T-cell (primary cell): ENCODE results near the gene SLC7A10. TPM values are rescaled to one million over a fixed set of nuclear protein-coding genes. Genes with fewer than 3 reads are reported as not detected.

Experiments used
- ATAC-seq, 4 experiments: fragments of 200-7000 bp in 3 of 4; fragments of 150-1000 bp in 1 of 4; cut with Tn5 transposase; replicated peaks in 1 of 4; 1 replicate in 3 of 4; 2 replicates in 1 of 4; pipeline ENCODE4 v1.10.0; 2021; ENCODE audit warnings: moderate library complexity in 3 of 4, mild to moderate bottlenecking in 2 of 4, moderate number of reproducible peaks in 1 of 4
- CTCF ChIA-PET, 2 donors: fragments of 300-600 bp; sonication (Branson Sonifier 250); formaldehyde crosslinking; loops; one replicate each; lab custom pipeline; 2022; ENCODE audit warnings: antibody characterized with exemption in 2 of 2; lab: Charles Lee
- POLR2A ChIA-PET, 2 donors: fragments of 300-600 bp; sonication (Branson Sonifier 250); formaldehyde crosslinking; loops; one replicate each; lab custom pipeline; 2022; ENCODE audit warnings: antibody characterized with exemption in 2 of 2; lab: Charles Lee
- DNase-seq, 35 experiments: peaks; one replicate each; pipeline versions ENCODE4 v3.0.0 to v3.0.0-alpha.2; 2013 to 2023
- H3K27ac ChIP-seq: one replicate; pipeline ENCODE4 v1.5.1; 2013; ENCODE audit warnings: low read length
- H3K27me3 ChIP-seq, 2 experiments: replicated peaks in 1 of 2; 1 replicate in 1 of 2; 2 replicates in 1 of 2; pipeline versions ENCODE4 v1.6.1 to v1.7.0; 2013; ENCODE audit warnings: low read length in 1 of 2, mixed read lengths in 1 of 2; ENCODE audit not compliant: control insufficient read depth in 2 of 2, insufficient read depth in 2 of 2; ENCODE audit errors: extremely low read depth in 1 of 2
- H3K36me3 ChIP-seq, 2 donors: 1 replicate in 1 of 2; 2 replicates in 1 of 2; pipeline versions ENCODE4 v1.6.1 to v1.7.0; 2013; ENCODE audit warnings: low read length in 1 of 2; ENCODE audit not compliant: control insufficient read depth in 2 of 2, insufficient read depth in 1 of 2; ENCODE audit errors: extremely low read depth in 1 of 2
- H3K4me1 ChIP-seq, 2 experiments: 1 replicate in 1 of 2; 2 replicates in 1 of 2; pipeline versions ENCODE4 v1.6.1 to v1.7.0; 2013; ENCODE audit warnings: low read length in 2 of 2, mixed read lengths in 1 of 2; ENCODE audit not compliant: insufficient read depth in 2 of 2, control insufficient read depth in 1 of 2; ENCODE audit errors: extremely low read depth in 1 of 2
- H3K4me3 ChIP-seq, 2 donors: 1 replicate in 1 of 2; 2 replicates in 1 of 2; pipeline versions ENCODE4 v1.5.1 to v1.7.0; 2013; ENCODE audit warnings: mild to moderate bottlenecking in 2 of 2, low read length in 1 of 2, moderate library complexity in 1 of 2; ENCODE audit not compliant: control insufficient read depth in 1 of 2; ENCODE audit errors: extremely low read depth in 1 of 2
- H3K9me3 ChIP-seq: 2 replicates; pipeline ENCODE4 v1.7.0; 2013
- H3K27ac Mint-ChIP-seq, 2 donors: one replicate each; pipeline ENCODE4 v1.8.0; 2020 to 2021; ENCODE audit warnings: mild to moderate bottlenecking in 2 of 2, mixed read lengths in 2 of 2
- H3K27me3 Mint-ChIP-seq, 2 donors: one replicate each; pipeline ENCODE4 v1.8.0; 2021 to 2022; ENCODE audit warnings: mixed read lengths in 2 of 2
- H3K36me3 Mint-ChIP-seq: one replicate; pipeline ENCODE4 v1.8.0; 2021; ENCODE audit warnings: mixed read lengths
- H3K4me1 Mint-ChIP-seq, 3 donors: one replicate each; pipeline ENCODE4 v1.8.0; 2020 to 2022; ENCODE audit warnings: mixed read lengths in 3 of 3, mild to moderate bottlenecking in 1 of 3
- H3K4me3 Mint-ChIP-seq, 3 donors: one replicate each; pipeline ENCODE4 v1.8.0; 2020 to 2022; ENCODE audit warnings: mild to moderate bottlenecking in 3 of 3, mixed read lengths in 3 of 3, moderate library complexity in 3 of 3
- H3K9me3 Mint-ChIP-seq, 3 donors: one replicate each; pipeline ENCODE4 v1.8.0; 2020 to 2022; ENCODE audit warnings: mixed read lengths in 3 of 3
- WGBS: methylation state at CpG from one replicate; pipeline ENCODE4 v1.1.5; 2013; ENCODE audit warnings: missing lambda C conversion rate; ENCODE audit not compliant: insufficient coverage; 5-methylcytosine and 5-hydroxymethylcytosine counted together
- total RNA-seq, 35 experiments: library from RNA in 6 of 35; stranded (reverse) in 6 of 35; fragments of 120-200 nt in 1 of 35; gene quantifications; one replicate each; pipeline versions ENCODE4 v1.2.1 to v1.2.4 and lab custom pipeline; 2013 to 2026

Gene SLC7A10
- total RNA-seq (not detected), total RNA-seq (lab: John Stamatoyannopoulos, UW) (0 to 0.08 (median 0) reads per million in 29 experiments)
- total RNA-seq (2013), result not detected

DNA sequence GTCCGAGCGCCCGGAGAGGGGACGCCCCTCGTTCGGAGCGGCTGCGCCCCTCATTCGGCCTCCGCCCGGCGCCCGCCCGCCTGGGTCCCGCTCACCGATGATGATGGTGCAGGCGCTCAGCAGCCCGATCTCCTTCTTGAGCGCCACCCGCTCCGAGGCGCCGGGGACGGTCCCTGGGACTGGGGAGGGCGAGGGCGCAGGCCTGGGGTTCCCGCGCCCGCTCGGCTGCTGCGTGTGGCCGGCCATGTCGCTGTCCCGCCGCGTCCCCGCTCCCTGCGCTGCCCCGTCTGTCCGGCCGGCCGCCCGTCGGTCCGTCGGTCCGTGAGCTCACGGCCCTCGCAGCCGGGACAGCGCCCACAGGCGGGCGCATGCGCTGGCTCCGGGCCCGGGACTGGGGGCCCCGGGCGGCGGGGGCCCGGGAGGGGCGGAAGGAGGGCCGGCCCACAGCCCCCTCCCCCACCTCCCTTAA, at the start of gene SLC7A10:
Gene SLC7A10 (minus strand): TSS at position 393 of the 469 bp plus-strand sequence. CDS start 147 bp downstream, at position 246.
- no peaks in the 10 kb centered on the region for H3K9me3 ChIP-seq
- 9% methylated on average over 46 of the region's 62 CpGs for WGBS
- no peak for DNase-seq
- POLR2A ChIA-PET, result no interaction called here
- H3K9me3 Mint-ChIP-seq, result peaks cover 13 to 14% (median 14%) of the 10 kb centered on the region in 3 donors
- H3K36me3 Mint-ChIP-seq, result peaks cover 12% of the 10 kb centered on the region
- CTCF ChIA-PET, result no interaction called here
- H3K4me3 ChIP-seq, result peak within 1 kb of the TSS in 1 of 2 donors; percentile 44
- no peaks in the 10 kb centered on the region for H3K36me3 ChIP-seq
- H3K4me3 Mint-ChIP-seq, result peak within 1 kb of the TSS; percentile 55 to 79 (median 65)
- H3K27me3 Mint-ChIP-seq, result peaks cover 56 to 74% of the 10 kb centered on the region in 2 donors
- peaks cover 9 to 71% of the 10 kb centered on the region in 2 experiments for H3K27me3 ChIP-seq
- no peak within 1 kb of the TSS for H3K27ac ChIP-seq
- peaks cover 10 to 14% (median 11%) of the 10 kb centered on the region in 3 donors for H3K4me1 Mint-ChIP-seq
- H3K4me1 ChIP-seq, result peaks cover 0 to 20% of the 10 kb centered on the region in 2 experiments
- ATAC-seq, result peak in 1 of 4 experiments; percentile 37
- no peak within 1 kb of the TSS for H3K27ac Mint-ChIP-seq

- CTCF ChIA-PET, result interaction anchor here in 1 of 2 donors (0.6 kb wide), 1 partner anchor 148 kb away, joined by 3 read pairs; no protein-coding TSS in a partner anchor
- ATAC-seq (no peak), DNase-seq (no peak)
- no peak overlapping the region for H3K27ac Mint-ChIP-seq
- no peaks in the 10 kb centered on the region for H3K9me3 ChIP-seq
- POLR2A ChIA-PET, result no interaction called here
- H3K36me3 ChIP-seq, result no peaks in the 10 kb centered on the region
- no peak overlapping the region for H3K27ac ChIP-seq
- 91% methylated on average over 14 of the region's 17 CpGs for WGBS
- peaks cover 0 to 11% of the 10 kb centered on the region in 2 experiments for H3K27me3 ChIP-seq
- no peaks in the 10 kb centered on the region for H3K36me3 Mint-ChIP-seq
- no peak overlapping the region for H3K4me3 ChIP-seq
- H3K4me1 Mint-ChIP-seq, result peaks cover under 1 to 9% (median 4%) of the 10 kb centered on the region in 3 donors
- H3K27me3 Mint-ChIP-seq, result no peaks in the 10 kb centered on the region
- peaks cover 0 to 12% of the 10 kb centered on the region in 2 experiments for H3K4me1 ChIP-seq
- H3K9me3 Mint-ChIP-seq, result no peaks in the 10 kb centered on the region
- H3K4me3 Mint-ChIP-seq, result no peak overlapping the region
Observed at GRCh38 chr19:33274663-33275558, 49.3 kb upstream of the SLC7A10 start.

DNA sequence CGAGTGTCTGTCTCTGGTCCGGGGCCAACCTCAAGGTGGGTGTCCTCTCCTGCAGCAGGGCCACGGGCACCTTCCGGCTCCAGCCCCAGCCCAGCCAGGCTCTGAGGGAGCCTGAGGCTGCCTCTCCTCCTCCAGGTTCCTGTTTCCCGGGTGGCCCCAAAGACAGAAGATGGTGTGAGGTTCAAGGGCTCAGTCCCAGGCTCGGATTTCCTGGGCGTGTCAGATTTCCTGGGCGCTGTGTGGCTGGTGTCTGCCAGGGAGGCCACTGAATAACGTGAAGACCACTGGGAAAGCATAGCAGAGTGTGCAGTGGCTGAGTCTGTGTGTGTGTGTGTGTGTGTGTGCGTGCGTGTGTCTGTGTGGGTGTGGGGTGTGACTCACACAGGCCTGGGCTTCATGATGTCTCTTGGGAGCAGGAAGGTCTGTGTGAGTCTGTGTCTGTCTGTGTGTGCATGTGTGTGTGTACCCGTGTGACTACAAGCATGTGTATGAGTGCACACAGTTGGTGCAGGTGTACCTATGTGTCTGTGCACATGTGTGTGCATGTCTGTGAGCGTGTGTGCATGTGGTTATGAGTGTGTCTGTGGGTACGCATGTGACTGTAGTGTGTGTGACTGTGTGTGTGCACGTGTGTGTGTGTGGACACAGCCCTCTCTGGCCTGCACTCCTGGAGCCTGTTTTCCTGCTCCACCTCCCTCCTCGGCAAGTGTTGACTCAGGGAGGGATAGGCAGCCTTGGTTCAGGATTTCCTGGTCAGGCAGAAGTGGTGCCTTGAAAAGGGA, 48.4 kb upstream of the SLC7A10 start:
- ATAC-seq (peak in 1 of 4 experiments; percentile 29), DNase-seq (peak in 1 of 35 experiments; percentile 16)
- 52% methylated on average over 15 of the region's 16 CpGs for WGBS

DNA sequence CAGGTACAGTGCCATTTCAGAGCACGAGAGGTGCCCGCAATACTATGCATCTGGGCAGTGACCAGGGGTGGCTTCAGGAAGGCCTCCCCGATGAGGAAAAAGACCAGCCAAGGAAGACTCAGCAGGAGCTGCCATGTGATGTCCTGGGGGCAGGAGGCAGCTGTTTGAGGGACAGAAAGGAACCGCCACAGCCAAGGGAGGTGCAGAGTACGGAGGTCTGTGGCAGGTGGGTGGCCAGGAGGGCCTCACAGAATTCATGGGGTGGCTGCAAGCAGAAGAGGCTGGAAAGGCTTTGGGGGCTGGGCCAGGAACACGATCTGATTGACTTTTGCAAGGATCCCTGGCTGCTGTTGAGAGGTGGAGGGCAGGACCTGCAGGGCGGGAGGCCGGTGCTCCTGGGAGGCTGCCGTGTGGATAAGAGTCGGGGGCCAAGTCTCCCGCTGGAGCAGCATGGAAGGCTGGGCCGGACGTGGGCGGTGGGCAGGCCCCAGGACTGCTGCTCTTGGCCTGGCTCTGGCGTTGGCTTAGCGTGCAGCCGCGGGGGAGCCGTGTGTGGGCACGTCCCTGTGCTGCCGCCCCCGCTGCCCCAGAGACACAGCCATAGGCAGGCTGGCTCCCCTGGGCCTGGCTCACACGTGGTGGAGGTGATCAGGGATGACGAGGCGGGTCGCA, 47.6 kb upstream of the SLC7A10 start:
- Mint-ChIP-seq H3K4me1 (peaks cover 0 to 9% (median 4%) of the 10 kb centered on the region in 3 donors), H3K27ac (no peak overlapping the region), H3K36me3 (no peaks in the 10 kb centered on the region), H3K4me3 (no peak overlapping the region), H3K9me3 (no peaks in the 10 kb centered on the region), H3K27me3 (no peaks in the 10 kb centered on the region)
- no peaks in the 10 kb centered on the region for H3K9me3 ChIP-seq
- no peak overlapping the region for H3K4me3 ChIP-seq
- no peak overlapping the region for H3K27ac ChIP-seq
- no peak for ATAC-seq
- WGBS, result 86% methylated on average over 23 of the region's 26 CpGs
- DNase-seq, result no peak
- no peaks in the 10 kb centered on the region for H3K36me3 ChIP-seq
- peaks cover 0 to 24% of the 10 kb centered on the region in 2 experiments for H3K27me3 ChIP-seq
- ChIA-PET POLR2A (no interaction called here), CTCF (no interaction called here)
- H3K4me1 ChIP-seq, result peaks cover 0 to 6% of the 10 kb centered on the region in 2 experiments

More for the DNA sequence above, 48.4 kb upstream of the SLC7A10 start:
- Mint-ChIP-seq H3K27me3 (no peaks in the 10 kb centered on the region), H3K9me3 (no peaks in the 10 kb centered on the region), H3K36me3 (no peaks in the 10 kb centered on the region), H3K27ac (no peak overlapping the region), H3K4me1 (peaks cover 0 to 9% (median 4%) of the 10 kb centered on the region in 3 donors), H3K4me3 (no peak overlapping the region)
- Histone ChIP-seq H3K27ac (no peak overlapping the region), H3K4me3 (no peak overlapping the region), H3K4me1 (peaks cover 0 to 6% of the 10 kb centered on the region in 2 experiments), H3K9me3 (no peaks in the 10 kb centered on the region), H3K27me3 (peaks cover 0 to 18% of the 10 kb centered on the region in 2 experiments), H3K36me3 (no peaks in the 10 kb centered on the region)
- ChIA-PET CTCF (no interaction called here), POLR2A (no interaction called here)

- Mint-ChIP-seq H3K27me3 (no peaks in the 10 kb centered on the region), H3K4me1 (peaks cover 0 to 9% (median 4%) of the 10 kb centered on the region in 3 donors), H3K4me3 (no peak overlapping the region), H3K9me3 (no peaks in the 10 kb centered on the region), H3K27ac (no peak overlapping the region), H3K36me3 (no peaks in the 10 kb centered on the region)
- Histone ChIP-seq H3K27ac (no peak overlapping the region), H3K9me3 (no peaks in the 10 kb centered on the region), H3K4me3 (no peak overlapping the region), H3K27me3 (peaks cover 0 to 21% of the 10 kb centered on the region in 2 experiments), H3K4me1 (peaks cover 0 to 6% of the 10 kb centered on the region in 2 experiments), H3K36me3 (no peaks in the 10 kb centered on the region)
- 90% methylated on average over 7 of the region's 12 CpGs for WGBS
- no peak for DNase-seq
- CTCF ChIA-PET, result interaction anchor here in 1 of 2 donors (1.1 kb wide), 1 partner anchor 17 kb away, joined by 6 read pairs; no protein-coding TSS in a partner anchor
- POLR2A ChIA-PET, result no interaction called here
- ATAC-seq, result no peak
Observed at GRCh38 chr19:33271246-33272021, 45.8 kb upstream of the SLC7A10 start.
